VCaP (cell line): ENCODE results near the gene EIF2S2.
A peak's percentile ranks its signal among the peaks of the same experiment; 100 is the strongest.

Experiments used
- H3K27ac ChIP-seq: fragments of 450-650 bp; 2 replicates; pipeline ENCODE4 v1.5.1; 2017
- TF ChIP-seq, protein P1 (sequence below): fragments of 450-650 bp; conservative IDR thresholded peaks from 2 replicates; pipeline ENCODE4 v1.5.1; 2017; ENCODE audit warnings: mild to moderate bottlenecking, moderate library complexity

EIF2S2 gene

DNA sequence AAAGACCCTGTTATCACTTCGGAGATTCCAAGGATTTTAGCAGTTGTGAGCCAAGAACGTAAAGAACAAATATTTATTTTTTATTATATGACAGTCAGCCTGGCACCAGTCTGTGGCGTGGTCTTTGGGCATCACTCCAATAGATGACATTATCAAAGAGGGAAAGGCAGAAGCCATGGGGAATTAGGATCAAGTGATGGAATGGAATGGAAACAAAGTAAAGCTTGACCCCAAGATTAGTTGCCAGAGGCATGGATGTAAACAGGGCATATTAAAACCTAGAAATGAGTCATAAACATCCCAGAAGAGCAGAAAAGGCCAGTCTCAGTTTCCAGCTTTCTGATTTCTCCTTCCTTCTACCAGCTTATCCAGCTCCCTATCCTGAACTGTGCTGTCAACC lies 11.5 kb downstream of the EIF2S2 start:
- no peak overlapping the region for H3K27ac ChIP-seq
- TF ChIP-seq, protein P1, sequence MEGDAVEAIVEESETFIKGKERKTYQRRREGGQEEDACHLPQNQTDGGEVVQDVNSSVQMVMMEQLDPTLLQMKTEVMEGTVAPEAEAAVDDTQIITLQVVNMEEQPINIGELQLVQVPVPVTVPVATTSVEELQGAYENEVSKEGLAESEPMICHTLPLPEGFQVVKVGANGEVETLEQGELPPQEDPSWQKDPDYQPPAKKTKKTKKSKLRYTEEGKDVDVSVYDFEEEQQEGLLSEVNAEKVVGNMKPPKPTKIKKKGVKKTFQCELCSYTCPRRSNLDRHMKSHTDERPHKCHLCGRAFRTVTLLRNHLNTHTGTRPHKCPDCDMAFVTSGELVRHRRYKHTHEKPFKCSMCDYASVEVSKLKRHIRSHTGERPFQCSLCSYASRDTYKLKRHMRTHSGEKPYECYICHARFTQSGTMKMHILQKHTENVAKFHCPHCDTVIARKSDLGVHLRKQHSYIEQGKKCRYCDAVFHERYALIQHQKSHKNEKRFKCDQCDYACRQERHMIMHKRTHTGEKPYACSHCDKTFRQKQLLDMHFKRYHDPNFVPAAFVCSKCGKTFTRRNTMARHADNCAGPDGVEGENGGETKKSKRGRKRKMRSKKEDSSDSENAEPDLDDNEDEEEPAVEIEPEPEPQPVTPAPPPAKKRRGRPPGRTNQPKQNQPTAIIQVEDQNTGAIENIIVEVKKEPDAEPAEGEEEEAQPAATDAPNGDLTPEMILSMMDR = no peak

DNA sequence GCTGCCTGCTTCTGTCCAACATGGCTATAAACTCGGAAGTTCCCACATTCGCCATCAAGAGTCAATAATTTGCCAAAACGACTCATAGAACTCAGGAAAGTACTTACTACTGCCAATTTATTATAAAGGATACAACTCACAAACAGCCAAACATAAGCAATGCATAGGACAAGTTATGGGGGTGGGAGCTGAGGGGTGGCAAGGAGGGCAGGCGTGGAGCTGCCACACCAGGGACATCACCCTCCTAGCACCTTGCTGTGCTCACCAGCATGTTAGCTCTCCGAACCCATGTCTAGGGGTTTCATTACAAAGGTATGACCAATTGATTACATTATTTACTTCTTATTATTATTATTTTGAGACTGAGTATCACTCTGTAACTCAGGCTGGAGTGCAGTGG lies 12.4 kb downstream of the EIF2S2 start:
- no peak overlapping the region for H3K27ac ChIP-seq
- TF ChIP-seq, protein P1 = no peak

DNA sequence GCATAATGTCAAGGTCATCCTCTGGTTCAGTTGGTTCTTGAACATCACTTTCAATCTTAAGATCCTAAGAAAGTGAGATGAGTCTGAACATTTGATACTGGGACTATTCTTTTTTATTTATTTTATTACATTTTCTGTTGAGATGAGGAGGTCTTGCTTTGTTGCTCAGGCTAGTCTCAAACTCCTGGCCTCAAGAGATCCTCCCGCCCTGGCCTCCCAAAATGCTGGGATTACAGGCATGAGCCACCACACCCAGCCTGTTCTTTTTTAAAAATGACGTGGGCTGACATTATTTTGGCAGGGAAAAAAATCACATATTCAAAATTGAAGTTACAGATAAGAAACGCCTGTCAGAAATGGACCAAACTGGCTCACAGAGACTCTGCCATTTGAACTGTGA lies 13.5 kb downstream of the EIF2S2 start:
- TF ChIP-seq, protein P1 = no peak

DNA sequence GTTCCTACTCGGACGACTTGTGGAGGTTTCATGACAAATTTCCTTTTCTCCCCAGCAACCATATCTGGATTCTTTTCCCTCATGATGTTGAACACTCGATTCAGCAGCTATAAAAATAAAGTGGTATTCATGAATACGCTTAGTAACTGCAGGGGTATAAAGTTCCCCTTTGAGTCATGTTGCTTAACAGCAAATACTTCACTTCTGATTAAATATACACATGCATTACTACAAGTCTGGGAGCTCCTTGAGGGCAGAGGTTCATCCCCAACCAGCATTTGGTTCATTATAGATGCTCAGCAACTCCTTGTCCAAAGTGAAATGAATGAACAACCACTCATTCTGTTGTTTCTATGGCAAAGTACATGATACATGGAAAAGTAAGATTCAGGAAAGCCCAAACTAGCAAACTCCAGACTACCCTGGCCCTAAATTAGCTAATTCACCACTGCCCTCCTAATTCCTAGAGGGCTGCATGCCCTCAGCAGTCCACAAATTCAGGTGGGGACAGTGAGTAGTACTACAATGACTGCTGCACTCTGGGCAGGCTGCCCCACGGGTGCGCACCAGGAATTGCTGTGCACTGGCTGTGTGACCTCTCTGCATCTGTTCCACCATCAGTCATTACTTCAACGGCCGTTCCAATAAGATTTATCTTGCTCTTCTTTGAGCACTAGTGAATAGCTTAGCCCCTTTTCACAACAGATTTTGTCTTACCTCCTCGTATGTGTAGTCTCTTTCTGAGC lies 15.2 kb downstream of the EIF2S2 start:
- TF ChIP-seq, protein P1 = no peak
- H3K27ac ChIP-seq = no peak overlapping the region

More for the DNA sequence above, 13.5 kb downstream of the EIF2S2 start:
- H3K27ac ChIP-seq = no peak overlapping the region

DNA sequence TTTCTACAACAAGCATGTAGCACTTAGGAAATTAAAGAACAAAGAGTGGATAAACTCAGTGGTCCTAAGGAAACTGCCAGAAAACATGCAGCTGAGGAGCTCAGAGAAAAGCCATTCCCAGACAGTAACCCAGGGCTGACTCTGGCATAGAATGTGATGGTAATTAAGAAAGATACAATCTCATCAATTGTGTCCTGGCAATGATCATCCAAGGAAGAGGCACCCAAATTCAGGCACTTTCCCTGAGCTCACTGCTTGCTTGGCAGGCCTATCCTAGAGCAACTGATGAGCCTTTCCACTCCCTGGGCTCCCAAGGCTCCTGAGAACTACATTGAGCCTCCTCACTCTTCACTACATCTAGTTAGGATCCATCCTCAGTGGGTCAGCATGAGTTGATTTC lies 16.2 kb downstream of the EIF2S2 start:
- H3K27ac ChIP-seq = no peak overlapping the region
- TF ChIP-seq, protein P1 = no peak

DNA sequence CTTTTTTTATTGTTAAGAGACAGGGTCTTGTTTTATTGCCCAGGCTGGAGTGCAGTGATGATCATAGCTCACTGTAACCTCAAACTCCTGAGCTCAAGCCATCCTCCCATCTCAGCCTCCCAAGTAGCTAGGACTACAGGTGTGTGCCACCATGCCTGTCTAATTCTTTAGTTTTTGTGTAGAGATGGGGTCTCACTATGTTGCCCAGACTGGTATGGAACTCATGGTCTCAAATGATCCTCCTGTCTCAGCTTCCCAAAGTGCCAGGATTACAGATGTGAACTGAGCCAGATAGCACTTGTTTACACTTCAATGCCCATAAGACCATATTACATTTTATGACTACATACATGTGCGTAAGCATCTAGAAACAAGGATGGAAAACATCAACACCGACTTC lies 18.1 kb downstream of the EIF2S2 start:
- TF ChIP-seq, protein P1 = no peak
- H3K27ac ChIP-seq = peak overlapping the region; percentile 92; the same call in 1 of the 2 replicates

DNA sequence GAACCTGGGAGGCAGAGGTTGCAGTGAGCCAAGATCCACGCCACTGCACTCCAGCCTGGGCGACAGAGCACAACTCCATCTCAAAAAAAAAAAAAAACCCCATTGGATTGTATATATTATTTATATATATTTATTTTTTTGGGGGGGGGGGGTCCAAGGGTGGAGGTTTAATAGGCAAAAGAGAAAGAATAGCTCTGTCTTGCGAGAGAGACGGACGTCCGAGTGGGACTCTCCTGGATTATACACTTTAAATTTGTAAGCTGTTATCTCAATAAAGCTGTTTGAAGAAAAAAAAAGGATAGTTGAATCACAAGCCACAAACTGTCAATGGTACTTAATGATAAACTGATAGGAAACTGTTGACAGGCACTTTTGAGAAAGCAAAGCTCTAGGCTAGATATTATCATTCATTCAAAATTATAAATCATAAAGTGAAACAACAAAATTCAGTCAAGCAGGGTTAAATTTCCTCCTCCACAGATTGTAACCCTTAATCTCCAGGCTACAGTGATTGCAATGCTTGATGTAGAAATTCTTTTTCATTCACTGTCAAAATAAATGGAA lies 20.3 kb downstream of the EIF2S2 start:
- TF ChIP-seq, protein P1 = no peak
- peak overlapping the region; percentile 92 for H3K27ac ChIP-seq
